Naive thymus-derived CD8-positive, alpha-beta T cell (primary cell): Measurements from ENCODE around the gene RTN4. TPM values are rescaled to one million over a fixed set of nuclear protein-coding genes. Genes with fewer than 3 reads are reported as not detected.

Source experiments
- ATAC-seq, 2 donors: fragments of 150-1000 bp; cut with Tn5 transposase in 1 of 2; sonication (Bioruptor Pico), chemical (Tn5 transposase) in 1 of 2; 1 replicate in 1 of 2; 2 replicates in 1 of 2; pipeline ENCODE4 v1.10.0; 2021; ENCODE audit warnings: mild to moderate bottlenecking in 2 of 2, moderate library complexity in 2 of 2
- POLR2A ChIA-PET: fragments of 350-600 bp; sonication (Branson Sonifier 250); formaldehyde crosslinking; loops from one replicate; lab custom pipeline; 2021; ENCODE audit warnings: antibody characterized with exemption; lab: Charles Lee
- DNase-seq, 10 donors: peaks; one replicate each; pipeline versions ENCODE4 v3.0.0 to v3.0.0-alpha.2; 2020 to 2022
- H3K27ac Mint-ChIP-seq, 10 donors: one replicate each; pipeline ENCODE4 v1.8.0; 2020 to 2022; ENCODE audit warnings: mild to moderate bottlenecking in 10 of 10, mixed read lengths in 10 of 10, moderate library complexity in 4 of 10, inconsistent platforms in 1 of 10
- H3K27me3 Mint-ChIP-seq, 5 donors: one replicate each; pipeline ENCODE4 v1.8.0; 2021 to 2022; ENCODE audit warnings: mixed read lengths in 5 of 5
- H3K36me3 Mint-ChIP-seq, 3 donors: one replicate each; pipeline ENCODE4 v1.8.0; 2020 to 2022; ENCODE audit warnings: mixed read lengths in 3 of 3, mild to moderate bottlenecking in 2 of 3, inconsistent platforms in 1 of 3
- H3K4me1 Mint-ChIP-seq, 4 donors: one replicate each; pipeline ENCODE4 v1.8.0; 2021 to 2022; ENCODE audit warnings: mixed read lengths in 4 of 4
- H3K4me3 Mint-ChIP-seq, 10 donors: one replicate each; pipeline ENCODE4 v1.8.0; 2020 to 2022; ENCODE audit warnings: mild to moderate bottlenecking in 10 of 10, mixed read lengths in 10 of 10, moderate library complexity in 6 of 10, inconsistent platforms in 1 of 10
- H3K9me3 Mint-ChIP-seq, 9 donors: one replicate each; pipeline ENCODE4 v1.8.0; 2020 to 2022; ENCODE audit warnings: mixed read lengths in 9 of 9, mild to moderate bottlenecking in 3 of 9, inconsistent platforms in 1 of 9, moderate library complexity in 1 of 9
- polyA plus RNA-seq, 3 donors: library from polyadenylated mRNA; unstranded; fragments of 300-500 nt; fragmentation: Illumina TruSeq; gene quantifications; one replicate each; pipeline ENCODE4 v1.2.3, GENCODE V29; 2021
- total RNA-seq, 8 experiments: library from RNA in 2 of 8; stranded (reverse) in 2 of 8; gene quantifications; one replicate each; pipeline ENCODE4 v1.2.3 and lab custom pipeline; 2021 to 2026

RTN4 gene
- total and polyA plus RNA-seq, 5 experiments from 2014 or later = 68.0 to 77.1 (median 69.3) TPM

DNA sequence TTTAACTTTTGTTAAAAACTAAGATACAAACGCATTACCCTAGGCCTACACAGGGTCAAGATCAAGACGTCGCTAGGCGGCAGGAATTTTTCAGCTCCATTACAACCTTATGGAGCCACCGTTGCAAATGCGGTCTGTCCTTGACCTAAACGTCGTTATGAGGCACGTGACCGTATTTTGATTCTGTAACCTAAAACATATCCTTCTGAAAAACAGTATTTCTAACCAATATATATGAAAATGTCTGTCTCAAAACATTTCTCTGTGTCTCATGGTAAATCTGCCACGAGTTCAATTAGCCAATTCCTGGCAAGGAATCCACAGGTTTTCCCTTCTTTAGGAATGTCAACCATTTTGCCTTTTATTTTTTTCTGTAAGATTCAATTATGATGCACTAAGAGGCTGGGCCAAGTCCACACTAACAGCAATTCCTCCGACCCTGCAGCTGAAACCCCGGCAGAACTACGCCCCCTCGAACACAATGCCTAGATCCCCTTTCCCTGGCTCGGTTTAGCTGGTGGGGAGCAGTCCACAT lies 1.7 kb downstream of the RTN4 start:
- POLR2A ChIA-PET = interaction anchor here (0.5 to 2.9 kb wide), 9 partner anchors 8 to 189 kb away, joined by 3 to 14 read pairs (median 3); partner anchors contain the start of genes CLHC1 and RPS27A
- Mint-ChIP-seq H3K36me3 (peaks cover 0 to 3% (median 0%) of the 10 kb centered on the region in 3 donors), H3K27ac (peak overlapping the region; percentile 86 to 99 (median 94)), H3K4me3 (peak overlapping the region; percentile 91 to 100 (median 94)), H3K4me1 (peaks cover 30 to 72% (median 65%) of the 10 kb centered on the region in 4 donors), H3K27me3 (no peaks in the 10 kb centered on the region), H3K9me3 (no peaks in the 10 kb centered on the region)
- ATAC-seq = no peak
- no peak for DNase-seq

DNA sequence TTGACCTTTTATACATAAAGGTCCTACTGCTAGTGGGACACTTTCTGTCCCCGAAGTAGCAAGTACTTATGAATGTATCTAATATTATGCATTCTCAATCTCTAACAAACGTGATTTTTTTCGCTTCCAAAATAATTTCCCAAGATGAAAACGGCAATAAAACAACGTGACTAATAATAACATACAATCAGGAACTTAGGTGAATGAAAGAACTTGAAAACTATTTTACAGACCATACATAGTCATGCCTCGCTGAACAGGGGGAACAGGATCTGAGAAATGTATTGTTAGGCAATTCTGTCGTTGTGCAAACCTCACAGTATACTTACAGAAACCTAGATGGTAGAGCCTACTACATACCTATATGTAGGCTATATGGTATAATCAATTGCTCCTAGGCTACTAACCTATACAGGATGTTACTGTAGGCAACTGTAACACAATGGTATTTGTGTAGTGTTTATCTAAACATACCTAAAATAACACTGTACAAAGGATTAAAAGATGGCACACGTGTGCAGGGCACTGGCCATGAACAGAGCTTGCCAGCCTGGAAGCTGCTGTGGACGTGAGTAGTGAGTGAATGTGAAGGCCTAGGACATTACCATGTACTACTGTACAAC lies 2.5 kb downstream of the RTN4 start:
- DNase-seq = no peak
- no peaks in the 10 kb centered on the region for H3K9me3 Mint-ChIP-seq
- peak overlapping the region in 9 of 10 donors; percentile 66 to 90 (median 82) for H3K27ac Mint-ChIP-seq
- peaks cover 0 to 3% (median 0%) of the 10 kb centered on the region in 3 donors for H3K36me3 Mint-ChIP-seq
- H3K4me1 Mint-ChIP-seq = peaks cover 30 to 73% (median 68%) of the 10 kb centered on the region in 4 donors
- no peak for ATAC-seq
- H3K4me3 Mint-ChIP-seq = peak overlapping the region; percentile 71 to 100 (median 88)
- no peaks in the 10 kb centered on the region for H3K27me3 Mint-ChIP-seq
- POLR2A ChIA-PET = interaction anchor here (0.7 to 2.9 kb wide), 5 partner anchors 9 to 185 kb away, joined by 3 to 14 read pairs (median 4); partner anchors contain the start of genes CLHC1 and RPS27A

DNA sequence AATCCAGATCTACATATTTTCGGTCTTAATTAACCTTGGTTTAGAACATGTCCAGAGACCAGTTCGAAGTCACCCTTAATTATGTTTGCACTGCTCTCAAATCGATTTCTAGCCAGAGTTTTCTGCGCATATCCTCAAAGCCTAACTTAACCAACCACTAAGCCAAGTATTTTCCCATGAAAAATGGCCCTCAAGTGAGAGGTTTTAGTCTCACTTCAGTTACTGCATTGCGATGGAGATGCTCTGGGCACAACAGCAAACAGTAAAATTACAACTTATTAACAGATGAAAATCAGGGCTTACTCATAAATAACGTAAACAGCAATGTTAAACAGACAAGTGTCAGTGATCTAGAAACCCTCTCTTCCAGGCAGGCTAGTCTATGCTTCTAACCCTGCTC lies 4.5 kb downstream of the RTN4 start:
- Mint-ChIP-seq H3K4me1 (peaks cover 22 to 72% (median 61%) of the 10 kb centered on the region in 4 donors), H3K9me3 (no peaks in the 10 kb centered on the region), H3K27me3 (no peaks in the 10 kb centered on the region), H3K36me3 (peaks cover 0 to 3% (median 0%) of the 10 kb centered on the region in 3 donors), H3K27ac (peak overlapping the region in 2 of 10 donors; percentile 9 to 14), H3K4me3 (peak overlapping the region in 1 of 10 donors; percentile 20)
- ATAC-seq (no peak), DNase-seq (no peak)
- POLR2A ChIA-PET = interaction anchor here (1.1 kb wide), 1 partner anchor 178 kb away, joined by 6 read pairs; no protein-coding TSS in a partner anchor

DNA sequence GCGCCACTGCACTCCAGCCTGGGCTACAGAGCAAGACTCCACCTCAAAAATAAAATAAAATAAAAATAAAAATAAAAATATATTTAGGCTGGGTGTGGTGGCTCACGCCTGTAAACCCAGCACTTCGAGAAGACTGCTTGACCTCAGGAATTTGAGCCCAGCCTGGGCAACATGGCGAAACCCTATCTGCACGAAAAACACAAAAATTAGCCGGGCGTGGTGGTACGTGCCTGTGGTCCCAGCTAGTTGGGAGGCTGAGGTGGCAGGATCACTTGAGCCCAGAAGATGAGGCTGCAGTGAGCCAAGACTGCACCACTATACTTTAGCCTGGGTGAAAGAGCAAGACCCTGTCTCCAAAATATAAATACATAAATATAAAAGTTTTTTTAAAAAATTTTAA lies 6.4 kb downstream of the RTN4 start:
- POLR2A ChIA-PET = no interaction called here
- Mint-ChIP-seq H3K27me3 (no peaks in the 10 kb centered on the region), H3K27ac (no peak overlapping the region), H3K9me3 (peaks cover 0 to 4% (median 2%) of the 10 kb centered on the region in 9 donors), H3K36me3 (peaks cover 0 to 5% (median 3%) of the 10 kb centered on the region in 3 donors), H3K4me1 (peaks cover 18 to 75% (median 59%) of the 10 kb centered on the region in 4 donors), H3K4me3 (no peak overlapping the region)
- ATAC-seq (no peak), DNase-seq (no peak)

DNA sequence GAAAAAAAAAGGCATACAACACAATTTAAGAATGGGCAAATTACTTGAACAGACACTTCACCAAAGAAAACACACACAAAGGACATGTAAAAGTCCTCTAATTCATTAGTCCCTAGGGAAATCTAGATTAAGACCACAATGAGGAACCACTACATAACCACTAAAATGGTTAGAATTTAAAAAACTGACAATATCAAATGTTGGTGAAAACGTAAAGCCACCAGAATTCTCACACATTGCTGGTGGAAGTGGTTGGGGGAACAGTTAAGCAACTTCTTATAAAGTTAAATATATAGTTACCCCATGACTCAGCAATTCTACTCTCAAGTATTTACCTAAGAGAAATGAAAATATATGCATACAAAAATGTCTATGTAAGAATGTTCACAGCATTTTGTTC lies 11.8 kb downstream of the RTN4 start:
- H3K4me3 Mint-ChIP-seq = no peak overlapping the region
- no peak for ATAC-seq
- POLR2A ChIA-PET = no interaction called here
- peaks cover 0 to 25% (median 24%) of the 10 kb centered on the region in 3 donors for H3K36me3 Mint-ChIP-seq
- H3K27me3 Mint-ChIP-seq = no peaks in the 10 kb centered on the region
- H3K9me3 Mint-ChIP-seq = peaks cover 0 to 37% (median 16%) of the 10 kb centered on the region in 9 donors
- peaks cover 9 to 79% (median 45%) of the 10 kb centered on the region in 4 donors for H3K4me1 Mint-ChIP-seq
- peak overlapping the region in 1 of 10 donors; percentile 17 for H3K27ac Mint-ChIP-seq
- DNase-seq = no peak

DNA sequence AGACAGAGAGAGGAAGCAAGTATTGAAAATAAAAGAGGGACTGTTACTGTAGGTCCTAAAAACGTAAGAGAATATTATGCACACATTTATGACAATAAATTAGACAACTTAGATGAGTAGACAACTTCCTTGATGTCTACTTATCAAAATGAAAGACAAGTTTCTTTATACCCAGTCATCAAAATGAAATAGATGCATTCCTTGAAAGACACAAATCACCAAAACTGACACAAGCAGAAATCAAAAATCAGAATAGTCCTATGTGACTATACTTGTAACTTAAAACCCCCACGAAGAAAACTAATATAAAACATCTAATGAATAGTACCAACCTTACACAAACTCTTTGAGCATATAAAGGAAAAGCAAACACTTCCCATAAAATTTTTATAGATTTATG lies 14.5 kb downstream of the RTN4 start:
- no peak for DNase-seq
- peaks cover 13 to 80% (median 55%) of the 10 kb centered on the region in 4 donors for H3K4me1 Mint-ChIP-seq
- peak overlapping the region in 1 of 10 donors; percentile 2 for H3K4me3 Mint-ChIP-seq
- H3K36me3 Mint-ChIP-seq = peaks cover 0 to 25% (median 24%) of the 10 kb centered on the region in 3 donors
- peak overlapping the region in 3 of 10 donors; percentile 3 to 30 (median 4) for H3K27ac Mint-ChIP-seq
- no peak for ATAC-seq
- no peaks in the 10 kb centered on the region for H3K27me3 Mint-ChIP-seq
- POLR2A ChIA-PET = interaction anchor here (1.7 kb wide), 1 partner anchor 15 kb away, joined by 6 read pairs; the partner anchor contains the start of gene RTN4
- peaks cover 0 to 37% (median 16%) of the 10 kb centered on the region in 9 donors for H3K9me3 Mint-ChIP-seq

DNA sequence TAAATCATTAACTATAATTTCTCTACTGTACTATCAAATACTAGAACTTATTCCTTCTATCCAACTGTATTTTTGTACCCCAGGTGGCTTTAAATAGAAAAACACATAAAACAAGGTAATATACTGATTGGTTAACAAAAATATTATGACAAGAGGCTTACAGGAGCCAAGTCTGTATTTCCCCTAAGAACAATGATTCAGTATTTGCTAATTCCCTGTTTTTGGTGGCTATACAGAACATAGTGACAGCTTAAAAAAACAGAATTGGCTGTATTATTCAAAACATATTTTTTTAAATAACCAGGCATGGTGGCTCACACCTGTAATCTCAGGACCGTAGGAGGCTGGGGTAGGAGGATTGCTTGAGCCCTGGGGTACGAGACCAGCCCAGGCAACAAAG lies 16.3 kb downstream of the RTN4 start:
- ATAC-seq (no peak), DNase-seq (no peak)
- Mint-ChIP-seq H3K9me3 (peaks cover 0 to 33% (median 14%) of the 10 kb centered on the region in 9 donors), H3K36me3 (peaks cover 0 to 22% (median 21%) of the 10 kb centered on the region in 3 donors), H3K4me1 (peaks cover 13 to 76% (median 58%) of the 10 kb centered on the region in 4 donors), H3K4me3 (peak overlapping the region in 1 of 10 donors; percentile 3), H3K27me3 (no peaks in the 10 kb centered on the region), H3K27ac (peak overlapping the region in 2 of 10 donors; percentile 23 to 27)
- POLR2A ChIA-PET = interaction anchor here (0.5 to 1.7 kb wide), 3 partner anchors 10 to 123 kb away, joined by 3 to 6 read pairs (median 3); partner anchors contain the start of gene RTN4

DNA sequence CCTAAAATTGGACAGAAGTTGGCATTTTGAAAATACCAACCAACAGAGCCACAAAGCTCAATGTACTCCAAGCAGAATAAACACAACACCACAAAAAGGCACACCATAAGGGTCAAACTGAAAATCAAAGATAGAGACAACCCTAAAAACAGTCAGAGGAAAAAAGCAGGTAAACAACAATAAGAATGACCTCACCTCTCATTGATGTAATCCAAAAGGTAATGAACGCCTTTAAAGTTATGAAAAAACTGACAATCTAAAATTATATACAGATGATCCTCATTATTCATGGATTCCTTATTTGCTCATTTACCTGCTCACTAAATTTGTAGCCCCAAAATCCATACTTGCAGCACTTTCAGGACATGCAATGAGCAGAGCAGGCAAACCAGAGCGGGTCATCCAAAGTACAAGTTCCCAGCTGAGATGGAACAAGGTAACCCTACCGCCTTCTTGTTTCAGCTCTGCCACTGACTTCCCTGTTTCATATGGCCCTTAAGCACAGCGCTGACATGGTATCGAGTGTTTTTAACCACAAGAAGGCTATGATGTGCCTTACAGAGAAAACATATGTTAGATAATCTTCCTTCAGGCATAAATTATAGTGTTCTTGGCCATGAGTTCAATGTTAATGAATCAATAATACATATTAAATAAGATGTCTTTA lies 17.0 kb downstream of the RTN4 start:
- Mint-ChIP-seq H3K36me3 (peaks cover 0 to 17% (median 17%) of the 10 kb centered on the region in 3 donors), H3K27ac (peak overlapping the region in 7 of 10 donors; percentile 22 to 90 (median 59)), H3K27me3 (no peaks in the 10 kb centered on the region), H3K4me3 (peak overlapping the region in 7 of 10 donors; percentile 5 to 66 (median 44)), H3K4me1 (peaks cover 13 to 69% (median 62%) of the 10 kb centered on the region in 4 donors), H3K9me3 (peaks cover 0 to 28% (median 11%) of the 10 kb centered on the region in 9 donors)
- POLR2A ChIA-PET = interaction anchor here (0.7 to 0.8 kb wide), 2 partner anchors 9 to 18 kb away, joined by 3 read pairs; no protein-coding TSS in a partner anchor
- ATAC-seq (peak; percentile 93 to 99), DNase-seq (peak in 4 of 10 donors; percentile 25 to 51 (median 38))

DNA sequence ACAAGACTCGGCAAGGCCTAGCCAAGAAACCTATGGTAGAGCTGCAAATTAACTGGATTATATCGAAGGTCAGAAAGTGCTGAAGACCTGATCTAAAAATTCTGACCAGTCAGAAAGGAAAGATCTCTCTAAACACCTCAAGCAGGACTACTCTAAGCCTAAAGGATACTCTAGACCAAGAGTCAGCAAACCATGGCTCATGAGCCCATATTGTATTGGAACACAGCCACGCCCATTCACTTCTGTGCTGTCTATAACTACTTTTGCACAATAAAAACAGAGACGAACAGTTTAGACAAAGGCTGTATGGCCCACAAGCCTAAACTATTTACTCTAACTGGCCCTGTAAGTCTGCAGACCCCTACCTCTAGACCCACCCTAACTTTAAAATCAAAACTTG lies 18.7 kb downstream of the RTN4 start:
- peak overlapping the region in 5 of 10 donors; percentile 9 to 71 (median 43) for H3K27ac Mint-ChIP-seq
- ATAC-seq (no peak), DNase-seq (no peak)
- H3K4me1 Mint-ChIP-seq = peaks cover 9 to 56% (median 50%) of the 10 kb centered on the region in 4 donors
- H3K9me3 Mint-ChIP-seq = peaks cover 0 to 14% (median 7%) of the 10 kb centered on the region in 9 donors
- H3K4me3 Mint-ChIP-seq = no peak overlapping the region
- peaks cover 0 to 9% (median 8%) of the 10 kb centered on the region in 3 donors for H3K36me3 Mint-ChIP-seq
- POLR2A ChIA-PET = no interaction called here
- no peaks in the 10 kb centered on the region for H3K27me3 Mint-ChIP-seq

DNA sequence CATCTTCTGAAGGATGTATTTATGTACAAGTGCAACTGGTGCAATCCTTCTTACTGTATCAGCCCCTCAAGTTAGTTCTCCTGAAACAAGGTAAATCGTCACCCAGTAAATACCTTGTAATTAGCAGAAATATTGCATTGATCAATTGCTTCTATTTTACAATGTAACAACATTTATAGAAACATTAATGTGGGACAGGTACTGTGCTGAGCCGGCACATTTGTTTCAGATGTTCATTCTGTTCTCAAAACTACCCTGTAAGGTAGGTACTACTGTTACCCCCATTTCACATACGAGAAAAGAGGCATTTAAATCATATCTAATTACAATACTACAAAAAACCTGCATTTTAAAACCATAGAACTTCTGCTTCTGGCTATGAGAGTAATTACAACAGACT lies 19.5 kb downstream of the RTN4 start:
- peak overlapping the region in 3 of 10 donors; percentile 9 to 71 (median 35) for H3K27ac Mint-ChIP-seq
- H3K27me3 Mint-ChIP-seq = no peaks in the 10 kb centered on the region
- peaks cover 0 to 11% (median 5%) of the 10 kb centered on the region in 9 donors for H3K9me3 Mint-ChIP-seq
- H3K36me3 Mint-ChIP-seq = peaks cover 0 to 7% (median 7%) of the 10 kb centered on the region in 3 donors
- POLR2A ChIA-PET = no interaction called here
- peaks cover 9 to 53% (median 48%) of the 10 kb centered on the region in 4 donors for H3K4me1 Mint-ChIP-seq
- DNase-seq (no peak), ATAC-seq (no peak)
- peak overlapping the region in 1 of 10 donors; percentile 5 for H3K4me3 Mint-ChIP-seq

DNA sequence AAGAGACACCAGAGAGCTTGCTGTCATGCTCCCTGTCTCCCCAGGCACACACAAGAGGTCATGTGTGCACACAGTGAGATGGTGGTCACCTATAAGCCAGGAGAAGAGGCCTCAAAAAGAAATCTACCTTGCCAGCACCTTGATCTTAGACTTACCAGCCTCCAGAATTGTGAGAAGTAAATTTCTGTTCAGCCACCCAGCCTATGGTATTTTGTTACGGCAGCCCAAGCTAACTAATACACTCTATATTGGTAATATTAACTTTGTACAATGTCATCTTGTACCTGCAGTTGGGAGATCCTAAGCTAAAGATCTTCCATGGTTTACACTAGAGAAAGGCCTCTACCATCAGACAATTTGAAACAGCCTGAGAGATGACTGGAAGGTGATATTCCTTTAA lies 21.2 kb downstream of the RTN4 start:
- Mint-ChIP-seq H3K4me3 (peak overlapping the region in 3 of 10 donors; percentile 28 to 59 (median 37)), H3K9me3 (no peaks in the 10 kb centered on the region), H3K27me3 (no peaks in the 10 kb centered on the region), H3K27ac (peak overlapping the region in 6 of 10 donors; percentile 16 to 73 (median 49)), H3K36me3 (peaks cover 0 to 3% (median 0%) of the 10 kb centered on the region in 3 donors), H3K4me1 (peaks cover 4 to 40% (median 35%) of the 10 kb centered on the region in 4 donors)
- ATAC-seq (no peak), DNase-seq (no peak)
- POLR2A ChIA-PET = no interaction called here

DNA sequence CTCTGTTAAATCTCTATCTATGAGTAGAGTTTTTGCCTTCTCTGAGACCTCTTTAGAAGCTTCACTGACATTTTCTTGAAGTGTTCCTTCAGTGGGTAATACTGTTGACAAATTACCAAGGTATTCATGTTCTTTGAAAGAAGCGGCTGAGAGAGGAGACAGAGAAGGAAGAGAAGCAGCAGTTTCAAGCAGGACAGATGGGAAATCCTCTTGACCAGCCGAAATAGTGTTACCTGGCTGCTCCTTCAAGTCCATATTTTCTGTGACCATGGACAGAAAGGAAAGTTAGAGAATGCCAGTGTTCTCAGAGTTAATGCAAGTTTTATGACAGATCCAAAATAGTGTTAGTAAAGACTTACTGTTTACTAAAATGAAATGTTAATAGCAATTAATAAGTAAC lies 23.0 kb downstream of the RTN4 start:
- Mint-ChIP-seq H3K27ac (no peak overlapping the region), H3K36me3 (peaks cover 0 to 3% (median 0%) of the 10 kb centered on the region in 3 donors), H3K4me1 (peaks cover 4 to 27% (median 20%) of the 10 kb centered on the region in 4 donors), H3K27me3 (no peaks in the 10 kb centered on the region), H3K9me3 (no peaks in the 10 kb centered on the region), H3K4me3 (no peak overlapping the region)
- DNase-seq (no peak), ATAC-seq (no peak)
- POLR2A ChIA-PET = no interaction called here
